ENCODE data around the gene TMEM204.

The TMEM204 gene

DNA sequence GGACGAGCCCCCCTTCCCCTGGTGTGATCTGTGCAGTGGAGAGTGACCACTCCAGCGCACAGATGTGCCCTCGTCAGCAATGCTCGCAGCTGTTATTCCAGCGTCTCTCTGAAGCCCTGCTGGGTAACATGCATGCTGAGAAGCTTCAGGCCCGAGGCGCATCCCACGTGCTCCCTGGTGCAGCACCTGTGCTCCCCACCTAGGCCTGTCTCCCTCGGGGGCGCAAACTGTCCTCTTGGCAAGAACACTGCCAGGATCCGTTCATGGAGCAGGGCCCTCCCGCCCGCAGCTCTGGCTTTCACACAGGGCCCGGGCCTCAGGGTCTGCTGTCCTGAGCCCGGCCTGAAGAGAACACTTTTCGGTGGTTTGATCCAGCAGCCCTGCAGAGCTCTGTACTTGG lies 13.0 kb downstream of the TMEM204 start:
- H3K27me3 ChIP-seq (replicated peaks; ENCODE audit: control insufficient read depth, insufficient read depth, low read length): no peaks in the 10 kb centered on the region
- DNase-seq (ENCODE audit: extremely low read depth, insufficient read length): no peak
- TF ChIP-seq, protein P1, sequence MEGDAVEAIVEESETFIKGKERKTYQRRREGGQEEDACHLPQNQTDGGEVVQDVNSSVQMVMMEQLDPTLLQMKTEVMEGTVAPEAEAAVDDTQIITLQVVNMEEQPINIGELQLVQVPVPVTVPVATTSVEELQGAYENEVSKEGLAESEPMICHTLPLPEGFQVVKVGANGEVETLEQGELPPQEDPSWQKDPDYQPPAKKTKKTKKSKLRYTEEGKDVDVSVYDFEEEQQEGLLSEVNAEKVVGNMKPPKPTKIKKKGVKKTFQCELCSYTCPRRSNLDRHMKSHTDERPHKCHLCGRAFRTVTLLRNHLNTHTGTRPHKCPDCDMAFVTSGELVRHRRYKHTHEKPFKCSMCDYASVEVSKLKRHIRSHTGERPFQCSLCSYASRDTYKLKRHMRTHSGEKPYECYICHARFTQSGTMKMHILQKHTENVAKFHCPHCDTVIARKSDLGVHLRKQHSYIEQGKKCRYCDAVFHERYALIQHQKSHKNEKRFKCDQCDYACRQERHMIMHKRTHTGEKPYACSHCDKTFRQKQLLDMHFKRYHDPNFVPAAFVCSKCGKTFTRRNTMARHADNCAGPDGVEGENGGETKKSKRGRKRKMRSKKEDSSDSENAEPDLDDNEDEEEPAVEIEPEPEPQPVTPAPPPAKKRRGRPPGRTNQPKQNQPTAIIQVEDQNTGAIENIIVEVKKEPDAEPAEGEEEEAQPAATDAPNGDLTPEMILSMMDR (IDR thresholded peaks at IDR 0.05; ENCODE audit: insufficient read depth, low read length, poor library complexity, severe bottlenecking): no peak

DNA sequence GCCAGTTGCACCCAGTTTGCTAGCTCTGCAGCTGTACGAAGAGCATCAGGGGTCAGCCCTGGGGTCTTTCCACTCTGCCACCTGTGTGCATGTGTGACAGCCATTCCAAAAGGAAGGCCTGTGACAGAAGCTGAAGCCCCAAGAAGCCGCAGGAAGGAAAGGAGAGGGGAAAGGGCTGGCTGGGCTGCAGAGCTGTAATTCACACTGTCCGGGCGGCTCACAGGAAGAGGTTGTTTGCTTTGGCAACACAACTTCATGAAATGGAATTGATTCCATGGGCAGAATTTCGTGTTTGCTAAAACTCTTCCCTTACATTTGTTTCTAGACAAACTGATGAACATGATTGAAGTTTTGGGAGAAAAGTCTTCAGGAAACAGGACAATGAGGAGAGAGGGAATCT lies 14.8 kb downstream of the TMEM204 start:
- DNase-seq (ENCODE audit: extremely low read depth, insufficient read length): no peak

More for the DNA sequence above, 13.0 kb downstream of the TMEM204 start:
- no peak overlapping the region for H3K4me3 ChIP-seq (replicated peaks; ENCODE audit: low read depth, low read length)
- no peaks in the 10 kb centered on the region for H3K36me3 ChIP-seq (ENCODE audit: control insufficient read depth, insufficient read depth, low read length)

DNA sequence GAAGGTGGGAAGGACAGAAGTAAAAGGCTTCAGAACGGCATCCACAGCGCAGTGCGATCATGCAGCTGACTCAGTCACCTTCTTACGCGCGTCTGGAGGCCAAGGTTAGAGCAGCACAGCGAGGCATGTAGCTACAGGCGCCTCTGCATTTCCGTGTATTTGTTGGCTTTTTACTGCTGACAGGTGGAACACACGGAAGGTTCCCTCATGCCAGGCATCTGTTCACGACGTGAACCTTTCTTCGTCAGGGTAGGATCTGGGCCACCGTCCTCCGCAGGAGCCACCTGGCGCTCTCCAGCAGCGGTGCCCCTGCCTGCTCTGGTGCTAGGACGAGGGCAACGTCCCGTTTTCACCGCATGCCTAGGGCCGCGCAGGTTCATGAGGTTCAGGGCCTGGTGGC lies 15.3 kb downstream of the TMEM204 start:
- TF ChIP-seq, protein P1 (IDR thresholded peaks at IDR 0.05; ENCODE audit: insufficient read depth, low read length, poor library complexity, severe bottlenecking): no peak
- Histone ChIP-seq H3K36me3 (ENCODE audit: control insufficient read depth, insufficient read depth, low read length) (no peaks in the 10 kb centered on the region), H3K4me3 (replicated peaks; ENCODE audit: low read depth, low read length) (no peak overlapping the region), H3K27me3 (replicated peaks; ENCODE audit: control insufficient read depth, insufficient read depth, low read length) (no peaks in the 10 kb centered on the region)
- DNase-seq (ENCODE audit: extremely low read depth, insufficient read length): no peak

More for the DNA sequence above, 14.8 kb downstream of the TMEM204 start:
- no peaks in the 10 kb centered on the region for H3K27me3 ChIP-seq (replicated peaks; ENCODE audit: control insufficient read depth, insufficient read depth, low read length)
- no peaks in the 10 kb centered on the region for H3K36me3 ChIP-seq (ENCODE audit: control insufficient read depth, insufficient read depth, low read length)
- no peak overlapping the region for H3K4me3 ChIP-seq (replicated peaks; ENCODE audit: low read depth, low read length)
- TF ChIP-seq, protein P1 (IDR thresholded peaks at IDR 0.05; ENCODE audit: insufficient read depth, low read length, poor library complexity, severe bottlenecking): no peak

DNA sequence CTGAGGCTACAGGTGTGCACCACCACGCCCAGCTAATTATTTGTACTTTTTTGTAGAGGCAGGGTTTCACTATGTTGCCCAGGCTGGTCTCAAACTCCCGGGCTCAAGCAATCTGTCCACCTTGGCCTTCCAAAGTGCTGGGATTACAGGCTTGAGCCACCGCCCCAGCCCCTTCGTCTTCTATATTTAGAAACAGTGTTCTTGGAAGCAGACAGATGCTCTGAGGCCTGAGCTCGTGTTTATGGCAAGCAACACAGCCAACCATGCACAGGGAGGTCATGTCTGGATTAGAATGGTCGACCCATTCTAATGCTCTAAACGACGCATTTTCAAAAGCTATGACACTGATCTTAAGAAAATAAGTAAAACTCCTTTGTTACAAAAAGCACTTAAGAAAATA lies 16.6 kb downstream of the TMEM204 start:
- DNase-seq (ENCODE audit: extremely low read depth, insufficient read length): no peak
- H3K27me3 ChIP-seq (replicated peaks; ENCODE audit: control insufficient read depth, insufficient read depth, low read length): no peaks in the 10 kb centered on the region
- no peak overlapping the region for H3K4me3 ChIP-seq (replicated peaks; ENCODE audit: low read depth, low read length)
- H3K36me3 ChIP-seq (ENCODE audit: control insufficient read depth, insufficient read depth, low read length): no peaks in the 10 kb centered on the region
- TF ChIP-seq, protein P1 (IDR thresholded peaks at IDR 0.05; ENCODE audit: insufficient read depth, low read length, poor library complexity, severe bottlenecking): no peak

DNA sequence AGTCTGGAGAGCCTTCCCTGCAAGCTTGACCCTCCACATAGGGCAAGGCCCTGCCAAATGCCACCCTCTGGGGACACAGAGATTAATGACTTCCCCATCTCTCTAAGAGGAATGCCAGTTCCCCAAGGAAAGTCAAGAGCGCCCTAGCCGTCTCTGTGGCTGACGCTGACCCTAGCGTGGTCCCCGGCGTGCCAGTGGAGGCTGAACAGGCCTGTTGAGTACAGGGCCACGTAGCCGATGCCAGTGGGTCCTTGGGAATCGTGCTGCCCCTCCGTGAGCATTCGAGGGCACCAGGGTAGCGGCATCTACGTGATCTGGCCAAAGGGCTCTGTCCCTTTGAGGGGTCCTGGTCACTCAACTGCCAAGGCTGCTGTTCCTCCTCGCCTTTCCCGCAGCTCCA lies 17.2 kb downstream of the TMEM204 start:
- Histone ChIP-seq H3K36me3 (ENCODE audit: control insufficient read depth, insufficient read depth, low read length) (no peaks in the 10 kb centered on the region), H3K27me3 (replicated peaks; ENCODE audit: control insufficient read depth, insufficient read depth, low read length) (no peaks in the 10 kb centered on the region), H3K4me3 (replicated peaks; ENCODE audit: low read depth, low read length) (no peak overlapping the region)
- DNase-seq (ENCODE audit: extremely low read depth, insufficient read length): no peak
- TF ChIP-seq, protein P1 (IDR thresholded peaks at IDR 0.05; ENCODE audit: insufficient read depth, low read length, poor library complexity, severe bottlenecking): no peak

DNA sequence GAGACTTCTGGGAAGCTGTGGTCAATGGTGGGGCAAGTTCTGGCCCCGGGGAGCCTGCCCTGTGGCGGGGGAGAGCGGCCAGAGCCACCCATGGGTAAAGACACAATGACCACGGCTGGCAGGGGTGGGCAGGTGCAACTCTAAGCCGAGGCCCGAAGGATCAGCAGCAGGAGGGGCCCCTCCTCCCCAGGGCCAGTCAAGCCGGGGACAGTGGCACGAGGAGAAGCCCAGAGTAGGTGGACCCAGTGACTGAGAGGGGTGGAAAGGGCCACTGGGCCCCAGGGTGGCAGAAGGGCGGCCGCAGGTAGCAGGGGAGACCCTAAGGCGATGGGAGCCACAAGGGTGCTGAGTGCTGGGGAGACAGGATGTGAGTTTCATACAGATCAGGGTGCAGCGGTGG lies 17.7 kb downstream of the TMEM204 start:
- Histone ChIP-seq H3K36me3 (ENCODE audit: control insufficient read depth, insufficient read depth, low read length) (no peaks in the 10 kb centered on the region), H3K27me3 (replicated peaks; ENCODE audit: control insufficient read depth, insufficient read depth, low read length) (no peaks in the 10 kb centered on the region), H3K4me3 (replicated peaks; ENCODE audit: low read depth, low read length) (no peak overlapping the region)
- no peak for DNase-seq (ENCODE audit: extremely low read depth, insufficient read length)
- TF ChIP-seq, protein P1 (IDR thresholded peaks at IDR 0.05; ENCODE audit: insufficient read depth, low read length, poor library complexity, severe bottlenecking): no peak
